ENCODE measurements around the gene PWP2.
"Not testable (repeated sequence)": the region's sequence is repeated elsewhere in the genome, so short reads cannot be mapped to it uniquely, and the experiment has no call there.

Gene PWP2

DNA sequence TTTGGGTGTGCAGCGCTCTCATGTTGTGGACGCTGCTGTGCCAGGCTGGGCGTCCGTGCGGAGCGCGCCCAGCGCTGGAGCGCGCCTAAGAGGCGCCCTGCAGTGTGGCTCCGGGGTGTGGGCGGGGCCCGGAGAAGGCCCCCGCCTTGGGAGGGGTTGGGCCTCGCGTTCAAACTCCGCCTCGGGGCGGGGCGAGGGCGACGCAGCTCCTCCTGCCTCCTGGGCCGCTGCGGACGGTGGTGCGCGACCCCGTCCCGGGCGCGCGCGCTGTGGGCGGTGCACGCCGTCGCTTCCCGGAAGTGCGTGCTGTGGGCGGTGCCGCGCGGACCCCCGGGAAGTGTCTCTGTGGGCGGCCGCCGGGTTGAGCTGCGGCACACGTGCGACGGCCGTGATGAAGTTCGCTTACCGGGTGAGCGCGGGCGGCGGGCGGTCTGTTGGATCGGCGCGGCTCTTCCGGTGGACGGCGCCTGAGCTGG lies at the start of gene PWP2:
Gene PWP2 (plus strand): TSS at position 374 of the 476 bp plus-strand sequence. CDS start 18 bp downstream, at position 392.
- DNase-seq (ENCODE audit: low read depth) = not testable (repeated sequence)

DNA sequence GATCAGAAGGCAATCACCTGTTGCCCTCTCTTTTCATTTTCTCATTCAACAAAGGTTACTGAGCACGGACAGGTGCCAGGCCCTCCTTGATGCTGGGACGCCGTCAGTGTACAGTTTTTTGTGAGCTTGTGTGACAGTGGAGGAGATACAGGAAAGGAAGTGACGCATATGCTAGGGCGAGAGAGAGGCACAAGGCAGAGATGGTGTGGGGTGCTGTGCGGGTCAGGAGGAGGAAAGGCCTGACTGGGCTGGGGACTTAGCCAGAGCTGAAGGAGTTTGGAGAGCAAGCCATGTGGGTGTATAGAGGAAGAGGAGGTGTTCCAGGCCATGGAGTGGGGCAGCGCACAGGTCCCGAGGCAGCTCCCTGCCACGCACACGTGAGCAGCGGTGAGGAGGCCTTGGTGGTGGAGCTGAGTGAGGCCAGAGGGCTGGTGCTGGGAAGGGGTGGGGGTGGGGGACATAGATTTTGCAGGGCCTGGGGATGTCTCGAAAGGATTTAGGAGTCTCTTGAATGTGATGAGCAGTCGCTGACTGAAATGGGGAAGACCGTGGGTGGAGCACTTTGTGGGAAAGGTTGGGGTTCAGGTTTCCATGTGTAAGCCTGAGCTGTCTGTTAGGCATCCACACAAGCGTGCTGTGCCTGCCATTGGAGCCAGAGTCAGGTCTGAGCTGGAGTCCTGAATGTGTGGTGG lies 49.1 kb upstream of the PWP2 start:
- DNase-seq (ENCODE audit: low read depth) = no peak

GRCh38 chr21:44058652-44058964 lies 48.6 kb upstream of the PWP2 start:
- DNase-seq (ENCODE audit: low read depth) = no peak

DNA sequence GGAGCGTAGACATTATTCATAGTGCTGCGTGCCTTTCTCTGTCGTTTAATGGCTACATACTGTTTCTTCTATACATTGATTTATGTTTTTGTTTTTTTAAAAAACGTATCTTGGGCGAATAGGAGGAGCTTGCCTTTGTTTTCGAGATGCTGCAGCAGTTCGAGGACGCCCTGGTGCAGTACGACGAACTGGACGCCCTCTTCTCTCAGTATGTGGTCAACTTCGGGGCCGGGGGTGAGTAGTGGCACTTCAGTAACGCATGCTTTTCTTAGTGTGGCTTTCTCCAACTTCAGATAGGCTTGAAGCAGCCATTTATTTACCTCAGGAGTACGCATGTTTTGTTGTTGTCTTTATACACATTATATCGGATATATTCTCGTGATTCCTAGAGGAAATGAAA lies 48.2 kb upstream of the PWP2 start:
- DNase-seq (ENCODE audit: low read depth) = no peak

GRCh38 chr21:44059710-44060109 lies 47.5 kb upstream of the PWP2 start:
- no peak for DNase-seq (ENCODE audit: low read depth)

- DNase-seq (ENCODE audit: low read depth) = no peak
These were observed 44.8 kb upstream of the PWP2 start for GRCh38 chr21:44062380-44062779.

- no peak for DNase-seq (ENCODE audit: low read depth)
These were observed 43.9 kb upstream of the PWP2 start for GRCh38 chr21:44063151-44063912.

DNA sequence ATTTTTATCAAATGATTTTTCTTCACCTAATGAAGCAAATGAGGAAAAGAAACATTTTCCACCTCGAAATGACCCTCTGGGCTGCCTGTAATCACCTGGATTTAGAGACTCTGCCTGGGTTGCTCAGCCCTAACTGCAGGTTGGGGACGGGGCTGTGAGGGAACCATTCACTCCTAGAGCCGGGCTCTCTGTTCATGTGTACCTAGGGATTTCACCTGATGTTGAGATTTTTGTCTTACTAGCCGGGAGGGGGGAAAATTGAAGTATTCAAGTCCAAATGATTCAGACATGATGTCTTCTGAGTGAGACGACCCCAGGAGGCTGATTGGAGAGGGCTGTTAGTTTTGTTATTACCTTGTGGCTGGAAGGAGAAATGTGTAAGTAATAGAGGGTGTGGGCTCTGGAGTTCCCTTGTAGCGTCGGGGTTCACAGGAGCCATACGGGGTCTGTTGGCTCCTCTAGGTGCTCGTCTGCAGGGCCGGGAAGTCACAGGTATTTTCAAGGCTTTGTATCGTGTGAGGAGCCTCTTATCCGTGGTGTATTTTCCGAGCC lies 42.3 kb upstream of the PWP2 start:
- DNase-seq (ENCODE audit: low read depth) = no peak

- no peak for DNase-seq (ENCODE audit: low read depth)
These were observed 41.8 kb upstream of the PWP2 start for GRCh38 chr21:44065428-44065827.

- no peak for DNase-seq (ENCODE audit: low read depth)
These were observed 41.1 kb upstream of the PWP2 start for GRCh38 chr21:44066116-44066515.

DNA sequence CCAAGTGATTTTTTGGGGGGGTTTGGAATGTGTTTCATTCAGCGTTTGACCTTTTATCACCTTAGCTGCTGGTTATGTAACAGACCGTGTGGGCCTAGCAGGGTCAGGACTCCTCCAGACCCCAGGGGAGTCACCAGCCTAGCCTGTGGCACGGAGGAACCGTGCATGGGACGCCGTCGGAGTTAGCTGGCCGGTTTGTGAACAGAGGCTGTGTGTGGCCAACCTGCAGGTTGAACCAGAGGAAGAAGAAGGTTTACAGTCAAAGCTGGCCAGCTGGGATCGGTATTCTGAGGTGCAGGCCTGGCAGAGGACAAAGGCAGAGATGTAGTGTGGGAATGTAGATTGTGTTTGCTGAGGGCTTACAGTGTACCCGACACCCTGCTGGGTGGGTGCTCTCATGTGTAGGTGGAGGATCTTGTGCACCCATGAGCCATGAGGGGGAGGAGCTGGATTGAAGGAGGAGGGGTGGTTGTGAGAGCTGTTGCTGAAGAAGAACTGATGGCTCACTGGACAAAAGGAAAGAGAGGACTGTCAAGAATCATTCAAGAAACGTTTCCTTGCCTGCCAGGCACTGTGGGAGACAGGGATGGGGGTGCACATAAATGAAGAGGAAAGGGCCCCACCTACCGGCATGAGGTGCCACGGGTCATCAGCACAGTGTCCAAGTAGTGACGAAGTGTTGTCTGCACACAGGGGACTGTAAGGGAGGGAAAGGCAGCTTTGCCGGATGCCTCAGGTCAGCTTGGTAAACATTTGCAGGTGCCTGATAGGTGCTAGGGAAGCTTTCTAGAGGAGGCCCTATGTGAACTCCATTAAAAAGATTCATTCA lies 40.0 kb upstream of the PWP2 start:
- DNase-seq (ENCODE audit: low read depth) = no peak

GRCh38 chr21:44070391-44070790 lies 36.8 kb upstream of the PWP2 start:
- no peak for DNase-seq (ENCODE audit: low read depth)

DNA sequence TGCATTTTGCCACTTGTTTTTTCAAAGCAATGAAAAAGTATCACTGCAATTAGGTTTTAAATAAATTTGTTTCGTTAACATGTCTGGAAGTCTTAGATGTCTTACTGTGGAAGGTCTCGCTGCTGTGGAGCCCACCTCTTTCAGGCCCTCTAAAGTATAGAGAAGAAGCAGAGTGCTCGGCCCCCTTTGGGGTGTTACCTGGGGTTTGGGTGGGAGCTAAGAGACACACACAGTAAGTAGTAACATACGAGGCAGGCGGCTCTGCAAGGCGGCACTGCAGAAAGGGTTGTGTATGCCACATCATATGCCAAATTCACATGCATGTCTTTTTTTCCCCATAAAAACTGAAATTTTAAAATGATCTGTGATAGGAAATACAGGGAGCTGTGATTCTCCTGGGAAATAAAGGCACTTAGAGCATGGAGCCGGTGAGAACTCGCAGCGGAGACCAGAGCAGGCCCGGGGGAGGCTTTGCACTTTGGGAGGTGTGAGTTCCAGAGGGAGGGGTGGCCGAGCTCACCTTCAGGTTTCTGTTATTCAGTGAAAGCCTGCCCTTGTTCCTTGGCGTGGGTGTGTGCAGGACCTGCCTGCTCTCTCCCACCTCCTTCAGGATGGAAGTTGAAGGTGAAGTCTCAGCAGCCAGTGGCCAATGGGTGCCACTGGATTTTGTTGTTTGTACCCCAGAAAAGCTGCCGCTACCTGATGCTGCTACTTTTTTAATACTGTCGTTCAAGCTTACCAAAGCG lies 35.7 kb upstream of the PWP2 start:
- DNase-seq (ENCODE audit: low read depth) = no peak

DNA sequence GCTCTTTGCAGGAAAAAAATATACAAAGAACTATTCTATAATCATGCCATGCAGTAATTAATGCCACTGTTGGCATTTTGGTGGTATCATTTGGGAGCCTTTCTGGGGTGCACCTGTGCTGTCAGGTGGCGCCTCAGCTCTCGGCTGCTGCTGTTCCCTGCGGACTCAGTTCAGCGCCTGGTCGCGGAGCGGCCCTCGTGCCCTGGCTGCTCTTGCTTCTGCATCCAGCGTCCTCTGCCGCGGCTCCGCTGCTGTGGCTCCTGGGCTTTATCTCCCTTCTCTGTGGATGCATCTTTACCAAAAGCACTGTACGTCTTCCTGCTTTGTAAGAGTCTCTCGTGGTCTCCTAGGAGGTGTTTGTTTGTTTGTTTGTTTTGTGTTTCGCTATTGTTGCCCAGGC lies 35.1 kb upstream of the PWP2 start:
- no peak for DNase-seq (ENCODE audit: low read depth)

DNA sequence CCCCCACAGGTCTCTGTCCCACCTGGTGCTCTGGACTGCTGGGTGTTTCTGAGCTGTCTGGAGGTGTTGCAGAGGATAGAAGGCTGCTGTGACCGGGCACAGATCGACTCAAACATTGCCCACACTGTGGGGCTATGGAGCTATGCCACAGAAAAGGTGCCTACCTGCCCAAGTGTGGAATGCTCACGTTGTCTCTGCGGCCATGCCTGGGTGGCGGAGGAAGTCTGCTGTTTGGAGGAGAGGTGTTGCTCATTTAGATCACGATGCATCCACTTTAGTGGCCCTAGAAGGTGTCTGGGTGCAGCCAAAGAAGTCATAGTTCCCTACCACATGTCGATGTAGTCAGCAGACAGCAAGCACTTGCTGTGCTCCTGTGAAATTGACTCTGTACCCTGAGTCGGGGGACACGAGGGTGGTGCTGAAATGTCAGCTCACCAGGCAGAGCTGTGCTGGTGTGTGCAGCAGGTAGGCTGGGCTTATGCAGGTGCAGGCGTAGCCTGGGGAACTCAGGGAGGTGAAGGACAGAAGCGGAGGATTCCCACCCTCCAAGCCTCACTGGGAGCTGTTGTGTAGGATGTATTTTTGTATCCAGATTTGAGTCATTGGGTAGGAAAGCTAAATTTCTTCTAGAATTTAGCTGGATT lies 32.8 kb upstream of the PWP2 start:
- no peak for DNase-seq (ENCODE audit: low read depth)

GRCh38 chr21:44076316-44076715 lies 30.9 kb upstream of the PWP2 start:
- no peak for DNase-seq (ENCODE audit: low read depth)

DNA sequence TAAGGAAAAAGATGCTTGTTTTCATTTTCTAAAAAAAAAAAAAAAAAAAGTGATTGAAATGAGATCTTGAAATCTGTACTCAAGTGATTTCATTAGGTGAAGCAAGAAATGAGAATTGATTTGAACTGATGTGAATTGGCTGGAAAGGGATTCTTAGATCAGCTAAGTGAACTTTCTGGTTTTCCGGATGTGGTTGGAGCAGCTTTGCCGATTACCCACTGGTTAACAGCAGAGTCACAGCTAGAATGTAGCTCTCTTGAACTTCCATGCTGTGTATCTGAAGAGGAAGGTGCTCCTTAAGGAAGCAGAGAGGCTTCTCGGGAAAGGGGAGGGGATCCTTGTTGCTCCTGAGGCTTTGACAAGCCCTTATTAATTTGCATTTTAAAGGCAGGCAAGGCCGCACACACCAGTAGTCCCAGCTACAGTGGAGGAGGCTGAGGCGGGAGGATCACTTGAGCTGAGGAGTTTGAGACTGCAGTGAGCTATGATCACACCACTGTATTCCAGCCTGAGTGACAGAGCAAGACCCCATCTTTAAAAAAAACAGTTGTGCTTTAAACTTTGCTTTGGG lies 28.7 kb upstream of the PWP2 start:
- no peak for DNase-seq (ENCODE audit: low read depth)

DNA sequence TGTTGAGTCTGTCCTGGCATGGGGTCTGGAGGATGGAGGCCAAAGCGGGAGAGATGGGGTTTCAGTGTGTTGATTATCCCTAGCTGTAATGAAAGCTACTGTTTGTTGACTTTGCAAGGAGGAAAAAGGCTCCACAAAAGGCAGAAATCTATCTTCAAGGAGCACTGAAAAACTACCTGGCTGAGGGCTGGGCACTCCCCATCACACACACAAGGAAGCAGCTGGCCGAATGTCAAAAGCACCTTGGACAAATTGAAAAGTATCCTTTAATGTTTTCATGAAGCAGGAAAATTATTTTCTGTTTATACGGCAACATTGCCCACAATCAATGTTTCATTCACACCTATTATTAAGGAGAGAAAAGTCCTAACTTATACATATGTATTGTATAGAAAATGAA lies 27.8 kb upstream of the PWP2 start:
- no peak for DNase-seq (ENCODE audit: low read depth)

GRCh38 chr21:44079846-44080245 lies 27.4 kb upstream of the PWP2 start:
- DNase-seq (ENCODE audit: low read depth) = no peak

- DNase-seq (ENCODE audit: low read depth) = no peak
These were observed 24.4 kb upstream of the PWP2 start for GRCh38 chr21:44082648-44083440.

All from CMK (cell line).